ENCODE data around the gene ODAD3. TPM values are rescaled to one million over a fixed set of nuclear protein-coding genes. Genes with fewer than 3 reads are reported as not detected.

The ODAD3 gene
- total RNA-seq, 4 donors from 2014 or later, result 0.32 to 2.2 TPM; not detected in 2

DNA sequence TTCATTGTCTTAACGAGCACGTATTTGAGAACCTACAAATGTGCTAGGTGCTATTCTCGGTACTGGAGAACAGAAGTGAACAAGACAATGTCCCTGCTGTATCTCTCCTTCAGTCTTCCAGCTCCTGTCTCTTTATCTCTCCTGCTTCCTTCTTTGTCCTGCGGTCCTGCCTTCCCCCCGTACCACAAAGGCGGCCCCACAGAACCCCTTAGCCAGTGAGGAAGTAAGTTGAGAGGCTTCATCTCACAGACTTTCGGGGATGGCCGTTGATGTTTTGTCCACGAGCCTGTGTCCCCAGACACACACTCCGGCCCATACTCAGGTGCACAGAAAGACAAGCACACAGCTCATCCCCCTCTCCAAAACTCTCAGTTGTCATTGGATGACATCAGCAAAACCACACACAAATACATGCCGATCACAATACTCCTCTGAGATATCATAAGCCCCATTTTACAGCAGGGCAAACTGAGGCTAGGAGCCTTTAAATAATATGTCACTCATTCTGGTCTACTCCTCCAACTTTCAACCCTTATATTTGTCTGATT lies 61.0 kb downstream of the ODAD3 start:
- no peaks in the 10 kb centered on the region for H3K36me3 ChIP-seq
- no peaks in the 10 kb centered on the region for H3K9me3 ChIP-seq
- no peak for TF ChIP-seq POLR2AphosphoS5 (IDR thresholded peaks at IDR 0.05)
- H3K27me3 ChIP-seq, result no peaks in the 10 kb centered on the region
- peak overlapping the region; percentile 92 to 97 (median 94) for H3K27ac ChIP-seq
- intact Hi-C loops (cut with DNase I; ENCODE audit: low total_unique reads), result no loop called here
- peak overlapping the region in 3 of 4 donors; percentile 61 to 70 (median 62) for H3K4me3 ChIP-seq
- no peak for DNase-seq
- peaks cover 18 to 39% (median 32%) of the 10 kb centered on the region in 4 donors for H3K4me1 ChIP-seq
- WGBS, 2 donors (ENCODE audit: low coverage in 1 of 2), result 35 to 45% methylated on average over 7 to 11 of the region's 11 CpGs
- in situ Hi-C loops (cut with MboI; ENCODE audit: low pct_ligation_motif_present in 1 of 4, low pct_unique_long_range_greater_than_20kb in 1 of 4, low sequenced_read_pairs in 3 of 4), result loop anchor here in 1 of 4 donors (10.0 kb wide), 1 partner anchor 61 kb away; the partner anchor contains the start of genes ODAD3 and PRKCSH

DNA sequence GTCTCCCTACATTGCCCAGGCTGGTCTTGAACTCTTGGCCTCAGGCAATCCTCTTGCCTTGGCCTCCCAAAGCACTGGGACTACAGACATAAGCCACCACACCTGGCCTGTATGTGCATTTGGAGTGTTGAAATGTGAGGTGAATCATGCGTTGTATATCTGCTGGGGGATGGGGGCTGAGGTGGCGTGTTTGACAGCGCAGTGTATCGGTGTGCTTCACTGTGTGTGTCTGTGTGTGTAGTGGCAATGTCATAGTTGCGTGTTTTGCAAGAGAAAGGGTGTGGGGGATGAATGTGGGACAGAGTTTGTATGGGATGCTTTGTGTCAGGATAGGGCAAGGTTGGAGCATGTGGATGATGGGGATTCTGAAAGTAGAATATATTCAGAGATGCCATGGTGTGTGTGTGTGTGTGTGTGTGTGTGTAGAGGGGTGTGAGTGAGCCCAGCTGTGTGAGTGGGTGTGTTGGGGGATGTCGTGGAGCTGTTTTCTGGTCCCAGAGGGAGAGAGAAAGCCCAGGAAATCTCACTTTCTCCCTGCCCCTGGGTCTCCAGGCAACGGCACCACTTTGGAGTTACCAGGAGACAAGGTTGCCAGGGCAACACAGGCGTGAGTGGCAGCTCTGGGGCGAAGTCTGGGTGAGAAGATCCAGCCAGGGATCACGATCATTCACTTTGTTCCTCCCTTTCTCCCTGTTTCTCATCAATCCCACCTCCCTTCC lies 61.6 kb downstream of the ODAD3 start:
- in situ Hi-C loops (cut with MboI; ENCODE audit: low pct_ligation_motif_present in 1 of 4, low pct_unique_long_range_greater_than_20kb in 1 of 4, low sequenced_read_pairs in 3 of 4) (loop anchor here in 1 of 4 donors (10.0 kb wide), 1 partner anchor 61 kb away; the partner anchor contains the start of genes ODAD3 and PRKCSH), intact Hi-C loops (cut with DNase I; ENCODE audit: low total_unique reads) (no loop called here)
- DNase-seq, result no peak
- WGBS, 2 donors (ENCODE audit: low coverage in 1 of 2), result 53 to 55% methylated on average over 8 to 10 of the region's 10 CpGs
- H3K36me3 ChIP-seq, result no peaks in the 10 kb centered on the region
- no peak overlapping the region for H3K4me3 ChIP-seq
- no peak for TF ChIP-seq POLR2A (IDR thresholded peaks at IDR 0.05)
- no peak for TF ChIP-seq EP300 (IDR thresholded peaks at IDR 0.05; ENCODE audit: low read depth)
- TF ChIP-seq, protein P1, sequence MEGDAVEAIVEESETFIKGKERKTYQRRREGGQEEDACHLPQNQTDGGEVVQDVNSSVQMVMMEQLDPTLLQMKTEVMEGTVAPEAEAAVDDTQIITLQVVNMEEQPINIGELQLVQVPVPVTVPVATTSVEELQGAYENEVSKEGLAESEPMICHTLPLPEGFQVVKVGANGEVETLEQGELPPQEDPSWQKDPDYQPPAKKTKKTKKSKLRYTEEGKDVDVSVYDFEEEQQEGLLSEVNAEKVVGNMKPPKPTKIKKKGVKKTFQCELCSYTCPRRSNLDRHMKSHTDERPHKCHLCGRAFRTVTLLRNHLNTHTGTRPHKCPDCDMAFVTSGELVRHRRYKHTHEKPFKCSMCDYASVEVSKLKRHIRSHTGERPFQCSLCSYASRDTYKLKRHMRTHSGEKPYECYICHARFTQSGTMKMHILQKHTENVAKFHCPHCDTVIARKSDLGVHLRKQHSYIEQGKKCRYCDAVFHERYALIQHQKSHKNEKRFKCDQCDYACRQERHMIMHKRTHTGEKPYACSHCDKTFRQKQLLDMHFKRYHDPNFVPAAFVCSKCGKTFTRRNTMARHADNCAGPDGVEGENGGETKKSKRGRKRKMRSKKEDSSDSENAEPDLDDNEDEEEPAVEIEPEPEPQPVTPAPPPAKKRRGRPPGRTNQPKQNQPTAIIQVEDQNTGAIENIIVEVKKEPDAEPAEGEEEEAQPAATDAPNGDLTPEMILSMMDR (IDR thresholded peaks at IDR 0.05), result no peak
- no peak for TF ChIP-seq POLR2AphosphoS5 (IDR thresholded peaks at IDR 0.05)
- H3K27me3 ChIP-seq, result no peaks in the 10 kb centered on the region
- H3K9me3 ChIP-seq, result no peaks in the 10 kb centered on the region
- H3K4me1 ChIP-seq, result peaks cover 15 to 37% (median 30%) of the 10 kb centered on the region in 4 donors
- no peak overlapping the region for H3K27ac ChIP-seq

DNA sequence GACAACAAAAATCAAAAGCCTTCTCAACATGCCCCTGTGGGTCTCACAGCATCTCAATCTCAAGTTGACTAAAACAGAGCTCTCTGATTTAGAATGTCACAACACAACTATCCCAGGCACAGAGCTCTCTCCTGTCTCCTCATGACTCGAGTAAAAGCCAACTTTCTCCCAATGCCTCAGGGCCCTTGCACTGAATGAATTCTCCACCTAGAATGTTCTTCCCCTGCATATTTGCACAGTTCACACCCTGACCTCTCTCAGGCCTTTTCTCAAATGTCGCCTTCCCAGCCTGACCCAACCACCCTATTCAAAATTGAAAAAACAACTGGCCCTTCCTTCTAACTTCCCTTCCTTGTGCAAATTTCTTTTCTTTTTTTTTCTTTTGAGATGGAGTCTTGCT lies 64.2 kb downstream of the ODAD3 start:
- intact Hi-C loops (cut with DNase I; ENCODE audit: low total_unique reads), result no loop called here
- Histone ChIP-seq H3K27ac (no peak overlapping the region), H3K9me3 (no peaks in the 10 kb centered on the region), H3K27me3 (no peaks in the 10 kb centered on the region), H3K36me3 (no peaks in the 10 kb centered on the region), H3K4me1 (peaks cover 6 to 13% (median 12%) of the 10 kb centered on the region in 4 donors), H3K4me3 (no peak overlapping the region)
- in situ Hi-C loops (cut with MboI; ENCODE audit: low pct_ligation_motif_present in 1 of 4, low pct_unique_long_range_greater_than_20kb in 1 of 4, low sequenced_read_pairs in 3 of 4), result loop anchor here in 1 of 4 donors (10.0 kb wide), 1 partner anchor 64 kb away; the partner anchor contains the start of genes ODAD3 and PRKCSH
- 93 to 100% methylated on average over 2 of the region's 2 CpGs for WGBS, 2 donors (ENCODE audit: low coverage in 1 of 2)
- TF ChIP-seq POLR2A (IDR thresholded peaks at IDR 0.05) (no peak), POLR2AphosphoS5 (IDR thresholded peaks at IDR 0.05) (no peak), EP300 (IDR thresholded peaks at IDR 0.05; ENCODE audit: low read depth) (no peak)
- TF ChIP-seq, protein P1 (IDR thresholded peaks at IDR 0.05), result no peak
- DNase-seq, result no peak

Small RNA genes within 50 kb of the gene (small RNA-seq; reads per million reads assigned to genes)
- gene RF00019, result 0 reads per million in 4 donors

Other genes starting within 250 kb of the ODAD3 start
- 100 to 1,000 TPM; 145 to 339 (median 243) TPM for gene KANK2, start 237.6 kb downstream of the ODAD3 start, total RNA-seq
- not detected for gene ANGPTL8, start 195.5 kb downstream of the ODAD3 start, total RNA-seq
- gene DOCK6, start 172.6 kb downstream of the ODAD3 start, total RNA-seq, result 100 to 1,000 TPM in 1 of 4 donors, 10 to 100 TPM in 3; 66.4 to 268 (median 78.4) TPM
- not detected for gene TSPAN16, start 139.0 kb downstream of the ODAD3 start, total RNA-seq
- 10 to 100 TPM; 16.5 to 41.1 (median 18.6) TPM for gene RAB3D, start 95.5 kb downstream of the ODAD3 start, total RNA-seq
- 100 to 1,000 TPM in 2 of 4 donors, 10 to 100 TPM in 2; 18.7 to 163 (median 88.4) TPM for gene TMEM205, start 88.9 kb downstream of the ODAD3 start, total RNA-seq
- gene CCDC159, start 88.6 kb downstream of the ODAD3 start, total RNA-seq, result 1,000 to 10,000 TPM in 1 of 4 donors, 10 to 100 TPM in 3; 13.8 to 1,153 (median 26.1) TPM
- gene PLPPR2, start 79.7 kb downstream of the ODAD3 start, total RNA-seq, result 10 to 100 TPM in 2 of 4 donors, 1 to 10 TPM in 2; 6.3 to 51.7 (median 11.5) TPM
- 10 to 100 TPM in 1 of 4 donors, 1 to 10 TPM in 3; 2.1 to 11.1 (median 2.6) TPM for gene SWSAP1, start 60.5 kb downstream of the ODAD3 start, total RNA-seq
- 10 to 100 TPM in 1 of 4 donors, 1 to 10 TPM in 3; 2.3 to 24.3 (median 6.4) TPM for gene EPOR, start 50.8 kb downstream of the ODAD3 start, total RNA-seq
- 10 to 100 TPM in 3 of 4 donors, 1 to 10 TPM in 1; 6.7 to 78.9 (median 28.1) TPM for gene RGL3, start 15.8 kb downstream of the ODAD3 start, total RNA-seq
- 100 to 1,000 TPM; 119 to 195 (median 183) TPM for gene PRKCSH, start 514 bp upstream of the ODAD3 start, total RNA-seq
- gene ELAVL3, start 45.9 kb upstream of the ODAD3 start, total RNA-seq, result 1 to 10 TPM in 2 of 4 donors, under 1 TPM in 1, not detected in 1; 0.27 to 3.2 (median 1.3) TPM
- 10 to 100 TPM; 10.6 to 44.9 (median 17.4) TPM for gene ZNF653, start 70.7 kb upstream of the ODAD3 start, total RNA-seq
- 10 to 100 TPM; 20.9 to 63.4 (median 39.1) TPM for gene ECSIT, start 94.0 kb upstream of the ODAD3 start, total RNA-seq
- gene CNN1, start 103.7 kb upstream of the ODAD3 start, total RNA-seq, result 1,000 to 10,000 TPM in 1 of 4 donors, 100 to 1,000 TPM in 3; 198 to 1,121 (median 486) TPM
- 10 to 100 TPM; 14.7 to 45.7 (median 37.2) TPM for gene ELOF1, start 124.1 kb upstream of the ODAD3 start, total RNA-seq
- 10 to 100 TPM; 10.5 to 60.2 (median 22.4) TPM for gene ACP5, start 142.5 kb upstream of the ODAD3 start, total RNA-seq
- 10 to 100 TPM in 1 of 4 donors, 1 to 10 TPM in 2, under 1 TPM in 1; 0.40 to 10.2 (median 7.0) TPM for gene ZNF627, start 162.4 kb upstream of the ODAD3 start, total RNA-seq